HCT116 (cell line): Measurements from ENCODE around the gene SHC4. TPM values are rescaled to one million over a fixed set of nuclear protein-coding genes. Genes with fewer than 3 reads are reported as not detected.

Source experiments
- ATAC-seq: fragments of 200-7000 bp; cut with Tn5 transposase; 2 replicates; pipeline ENCODE4 v1.9.1; 2020; ENCODE audit warnings: mild to moderate bottlenecking, moderate library complexity
- BruUV-seq: library from RNA; stranded (reverse); fragments of 400-500 nt; replicated peaks from 2 replicates; lab custom pipeline; 2021; lab: Mats Ljungman, UMichigan
- CTCF ChIA-PET: fragments of 300-600 bp; sonication (Branson Sonifier 250); formaldehyde crosslinking; loops from one replicate; lab custom pipeline; 2021; ENCODE audit warnings: antibody characterized with exemption; lab: Charles Lee
- POLR2A ChIA-PET: fragments of 300-600, 350-600 bp; sonication (Branson Sonifier 250); formaldehyde crosslinking; loops from one replicate; lab custom pipeline; 2021; ENCODE audit warnings: antibody characterized with exemption; lab: Charles Lee
- RAD21 ChIA-PET, 2 experiments: fragments of 300-600 bp; sonication (Branson Sonifier 250); formaldehyde crosslinking; loops; one replicate each; lab custom pipeline; 2023; ENCODE audit warnings: low total read pairs in 2 of 2; ENCODE audit not compliant: uncharacterized antibody in 2 of 2, unreplicated experiment in 2 of 2, low non-redundant PET in 1 of 2; lab: Charles Lee
- DNase-seq: peaks from one replicate; pipeline ENCODE4 v3.0.0-alpha.2; 2010; ENCODE audit warnings: low read depth, low spot score
- H2AFZ ChIP-seq: fragments of 200-600 bp; shearing (Covaris generic), sonication (generic); 2 replicates; pipeline ENCODE4 v1.6.1; 2017; ENCODE audit warnings: low read depth, mixed run types, mixed read lengths, antibody characterized with exemption, low read length; ENCODE audit not compliant: poor library complexity, severe bottlenecking
- H3K27ac ChIP-seq: 2 replicates; pipeline ENCODE4 v1.5.1; 2012; ENCODE audit warnings: low read depth, low read length
- H3K27me3 ChIP-seq: fragments of 200-600 bp; sonication (generic); 2 replicates; pipeline ENCODE4 v1.6.1; 2016; ENCODE audit warnings: mixed run types, low read length, mixed read lengths; ENCODE audit not compliant: insufficient read depth
- H3K36me3 ChIP-seq, 2 experiments: fragments of 200-500 bp in 1 of 2; fragments of 200-600 bp in 1 of 2; sonication (Bioruptor generic) in 1 of 2; sonication (generic) in 1 of 2; 2 replicates each; pipeline versions ENCODE4 v1.5.1 to v1.6.1; 2014 to 2016; ENCODE audit warnings: low read length in 2 of 2, inconsistent platforms in 1 of 2, mixed read lengths in 1 of 2, mixed run types in 1 of 2; ENCODE audit not compliant: insufficient read depth in 2 of 2, control insufficient read depth in 1 of 2
- H3K4me1 ChIP-seq, 2 experiments: fragments of 200-600 bp in 1 of 2; sonication (generic) in 1 of 2; 2 replicates each; pipeline versions ENCODE4 v1.5.1 to v1.6.1; 2012 to 2017; ENCODE audit warnings: low read length in 2 of 2, inconsistent platforms in 1 of 2, mild to moderate bottlenecking in 1 of 2, mixed read lengths in 1 of 2, mixed run types in 1 of 2, moderate library complexity in 1 of 2; ENCODE audit not compliant: insufficient read depth in 2 of 2, control insufficient read depth in 1 of 2
- H3K4me2 ChIP-seq: fragments of 200-600 bp; sonication (generic); 2 replicates; pipeline ENCODE4 v1.6.1; 2017; ENCODE audit warnings: mixed run types, low read length, mixed read lengths
- H3K4me3 ChIP-seq, 2 experiments: fragments of 200-600 bp in 1 of 2; sonication (generic) in 1 of 2; replicated peaks in 1 of 2; 2 replicates each; pipeline ENCODE4 v1.5.1; 2011 to 2016; ENCODE audit warnings: low read length in 2 of 2, control low read depth in 1 of 2, low read depth in 1 of 2, mild to moderate bottlenecking in 1 of 2, mixed read lengths in 1 of 2, mixed run types in 1 of 2
- H3K79me2 ChIP-seq: fragments of 200-600 bp; sonication (generic); 2 replicates; pipeline ENCODE4 v1.6.1; 2017; ENCODE audit warnings: mild to moderate bottlenecking, mixed run types, low read length, moderate library complexity, mixed read lengths; ENCODE audit not compliant: insufficient read depth
- H3K9ac ChIP-seq: fragments of 200-600 bp; sonication (generic); 2 replicates; pipeline ENCODE4 v1.6.1; 2016; ENCODE audit warnings: low read length, mixed read lengths
- H3K9me2 ChIP-seq: fragments of 200-600 bp; sonication (generic), shearing (Covaris generic); 2 replicates; pipeline ENCODE4 v1.6.1; 2017; ENCODE audit warnings: mixed run types, mild to moderate bottlenecking, moderate library complexity; ENCODE audit not compliant: insufficient read depth
- H3K9me3 ChIP-seq, 2 experiments: fragments of 200-500 bp in 1 of 2; fragments of 200-600 bp in 1 of 2; sonication (Bioruptor generic) in 1 of 2; sonication (generic) in 1 of 2; 2 replicates each; pipeline ENCODE4 v1.6.1; 2014 to 2017; ENCODE audit warnings: low read length in 2 of 2, mixed read lengths in 2 of 2, inconsistent platforms in 1 of 2, low read depth in 1 of 2, mild to moderate bottlenecking in 1 of 2, mixed run types in 1 of 2, moderate library complexity in 1 of 2; ENCODE audit not compliant: control insufficient read depth in 1 of 2, insufficient read depth in 1 of 2
- H4K20me1 ChIP-seq: fragments of 200-600 bp; sonication (generic), shearing (Covaris generic); 2 replicates; pipeline ENCODE4 v1.6.1; 2017; ENCODE audit warnings: mixed run types, mild to moderate bottlenecking, moderate library complexity; ENCODE audit not compliant: insufficient read depth
- CBX3 ChIP-seq: IDR thresholded peaks from 2 replicates; pipeline ENCODE4 v1.6.1; 2012; ENCODE audit warnings: low read depth
- CEBPB ChIP-seq: IDR thresholded peaks from 2 replicates; pipeline ENCODE4 v1.6.1; 2012; ENCODE audit warnings: low read depth
- CTCF ChIP-seq, 3 experiments: fragments of 200-600 bp in 1 of 3; sonication (generic) in 1 of 3; IDR thresholded peaks in 2 of 3; conservative IDR thresholded peaks in 1 of 3; 2 replicates each; pipeline ENCODE4 v1.5.1; 2012 to 2017; ENCODE audit warnings: low read depth in 2 of 3, low read length in 2 of 3, antibody characterized with exemption in 1 of 3, borderline replicate concordance in 1 of 3, control low read depth in 1 of 3, mild to moderate bottlenecking in 1 of 3, mixed read lengths in 1 of 3, mixed run types in 1 of 3, moderate library complexity in 1 of 3; ENCODE audit not compliant: insufficient read depth in 1 of 3
- EGR1 ChIP-seq: IDR thresholded peaks from 2 replicates; pipeline ENCODE4 v1.6.1; 2012; ENCODE audit warnings: low read depth
- POLR2AphosphoS5 ChIP-seq: IDR thresholded peaks from 2 replicates; pipeline ENCODE4 v1.6.1; 2011; ENCODE audit warnings: mild to moderate bottlenecking, low read depth, low read length, moderate library complexity
- REST ChIP-seq: IDR thresholded peaks from 2 replicates; pipeline ENCODE4 v1.6.1; 2012; ENCODE audit warnings: low read depth
- SP1 ChIP-seq: IDR thresholded peaks from 2 replicates; pipeline ENCODE4 v1.6.1; 2012; ENCODE audit warnings: low read depth
- SRF ChIP-seq: IDR thresholded peaks from 2 replicates; pipeline ENCODE4 v1.6.1; 2012; ENCODE audit warnings: low read depth
- TCF7L2 ChIP-seq: IDR thresholded peaks from 2 replicates; pipeline ENCODE4 v1.7.0; 2011; ENCODE audit warnings: borderline replicate concordance, inconsistent platforms; ENCODE audit not compliant: insufficient read depth, insufficient read length; ENCODE audit errors: extremely low read depth
- ZFX ChIP-seq: fragments of 450-650 bp; IDR thresholded peaks from 2 replicates; pipeline ENCODE4 v1.6.1; 2017
- intact Hi-C: fragments of 100-400 bp; cut with micrococcal nuclease; formaldehyde crosslinking; loops from 2 replicates; pipeline ENCODE4 v1.10.0; 2022
- total RNA-seq: library from RNA; stranded (reverse); gene quantifications from one replicate; pipeline ENCODE4 v1.2.1, GENCODE V29; 2021; ENCODE audit not compliant: unreplicated experiment

The SHC4 gene
- total RNA-seq, 1 experiment from 2014 or later = 0.44 TPM

- no peak overlapping the region for H3K4me2 ChIP-seq
- RAD21 ChIA-PET = no interaction called here
- no peaks in the 10 kb centered on the region for H3K79me2 ChIP-seq
- TF ChIP-seq CTCF (IDR thresholded peaks at IDR 0.05 in 2 of 3, conservative IDR thresholded peaks at IDR 0.05 in 1 of 3; ENCODE audit: borderline replicate concordance in 1 of 3, insufficient read depth in 1 of 3, low read depth in 2 of 3, low read length in 2 of 3) = no peak
- no peak for TF ChIP-seq SP1
- no peak for TF ChIP-seq EGR1
- TF ChIP-seq TCF7L2 = no peak
- no peak for TF ChIP-seq ZFX
- no peak for TF ChIP-seq SRF
- TF ChIP-seq CBX3 = no peak
- no peak for TF ChIP-seq POLR2AphosphoS5
- TF ChIP-seq REST = no peak
- TF ChIP-seq CEBPB = no peak
- no peak overlapping the region for H2AFZ ChIP-seq
- H3K27ac ChIP-seq = no peak overlapping the region
- no peaks in the 10 kb centered on the region for H3K4me1 ChIP-seq
- H3K4me3 ChIP-seq = no peak overlapping the region
- H3K9me2 ChIP-seq = no peaks in the 10 kb centered on the region
- H3K9me3 ChIP-seq = no peaks in the 10 kb centered on the region
- H4K20me1 ChIP-seq = no peaks in the 10 kb centered on the region
- DNase-seq (no peak), ATAC-seq (no peak)
- no TSS peak for BruUV-seq
- H3K9ac ChIP-seq = no peak overlapping the region
- H3K36me3 ChIP-seq = peaks cover 4 to 11% of the 10 kb centered on the region in 2 experiments
- H3K27me3 ChIP-seq = no peaks in the 10 kb centered on the region
- intact Hi-C loops = no loop called here
- CTCF ChIA-PET = no interaction called here
- POLR2A ChIA-PET = no interaction called here
Observed at GRCh38 chr15:48775546-48775945, 188.2 kb downstream of the SHC4 start.
